Stimulated activated CD4-positive, alpha-beta T cell treated with anti-CD3 and anti-CD28 coated beads, Interleukin-15, amount 100 ng/mL, for 24 hours (primary cell): ENCODE results near the gene C2orf72.

Experiments
- DNase-seq: peaks from one replicate; pipeline ENCODE4 v3.0.0-alpha.2; 2020

C2orf72 gene

DNA sequence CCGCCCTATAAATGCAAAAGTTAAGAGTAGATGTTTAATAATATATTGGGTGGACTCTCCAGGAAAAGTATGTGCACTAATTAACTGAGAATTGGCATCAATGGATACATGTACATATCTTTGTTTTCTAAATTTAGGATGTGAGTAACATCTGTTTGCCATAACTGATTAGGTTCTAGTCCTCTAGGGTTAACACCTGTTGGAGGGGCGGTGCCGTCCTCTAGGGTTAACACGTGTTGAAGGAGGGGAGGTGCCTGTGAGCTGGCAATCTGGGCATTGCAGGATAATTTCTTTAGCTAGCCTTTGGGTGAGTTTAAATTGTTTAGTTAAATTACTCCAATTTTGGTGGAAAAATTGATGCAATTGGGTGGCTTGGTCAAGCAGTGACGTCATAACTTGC is 56.6 kb downstream of the C2orf72 start:
- DNase-seq: no peak

DNA sequence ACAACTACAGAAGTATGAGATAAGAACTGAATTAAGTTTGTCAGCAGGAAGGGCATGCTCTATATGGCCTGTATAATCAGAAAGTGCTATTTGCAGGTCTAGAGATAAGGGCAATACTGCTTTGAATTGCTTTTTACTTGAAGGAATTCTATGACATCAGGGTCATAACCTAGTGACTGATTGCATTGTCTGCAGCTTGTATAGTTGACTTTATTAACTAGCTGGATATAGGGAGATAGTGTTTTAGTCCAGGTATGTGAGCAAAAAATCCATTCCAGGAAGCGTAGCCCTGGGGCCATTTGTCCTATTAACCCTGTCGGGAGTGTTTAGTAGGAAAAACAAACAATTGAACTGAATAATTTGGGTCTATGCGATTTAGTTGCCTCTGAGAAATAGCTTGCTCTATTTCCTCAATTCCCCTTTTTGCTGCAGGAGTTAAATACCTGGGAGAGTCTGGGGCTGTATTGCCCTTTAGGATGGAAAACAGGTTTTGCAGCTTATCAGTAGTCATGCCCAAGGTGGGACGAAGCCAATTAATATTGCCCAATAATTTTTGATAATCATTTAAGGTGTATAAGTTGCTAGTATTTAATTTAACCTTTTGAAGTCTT is 57.5 kb downstream of the C2orf72 start:
- DNase-seq: no peak
